Pancreas (tissue), 10 donors: ENCODE measurements around the gene MACROD1. TPM values are rescaled to one million over a fixed set of nuclear protein-coding genes. Genes with fewer than 3 reads are reported as not detected.

Experiments used
- ATAC-seq, 4 donors: fragments of 200-7000 bp; cut with Tn5 transposase; one replicate each; pipeline versions ENCODE4 v1.8.0 to v1.9.1; 2020; ENCODE audit warnings: mild to moderate bottlenecking in 4 of 4, moderate library complexity in 4 of 4
- DNase-seq, 6 donors: peaks; one replicate each; pipeline ENCODE4 v3.0.0-alpha.2; 2020
- FAIRE-seq: peaks from 2 replicates; lab custom pipeline; 2012; peaks lifted over from hg19 to GRCh38; lab: Jason Lieb, UNC
- H3K27ac ChIP-seq, 4 donors: fragments of 200-600 bp; sonication (generic); 1 replicate in 3 of 4; 2 replicates in 1 of 4; pipeline versions ENCODE4 v1.5.0 to v1.8.0; 2020
- H3K27me3 ChIP-seq, 4 donors: fragments of 200-600 bp; one replicate each; pipeline ENCODE4 v1.8.0; 2021
- H3K36me3 ChIP-seq, 3 donors: fragments of 200-600 bp; sonication (generic) in 1 of 3; one replicate each; pipeline versions ENCODE4 v1.5.0 to v1.8.0; 2020 to 2021
- H3K4me1 ChIP-seq, 3 donors: fragments of 200-600 bp; one replicate each; pipeline ENCODE4 v1.8.0; 2021
- H3K4me3 ChIP-seq, 4 donors: fragments of 200-600 bp; sonication (generic) in 2 of 4; one replicate each; pipeline versions ENCODE4 v1.5.0 to v1.8.0; 2020 to 2021
- H3K9me3 ChIP-seq, 4 donors: fragments of 200-600 bp; one replicate each; pipeline ENCODE4 v1.8.0; 2021
- CTCF ChIP-seq, 4 donors: fragments of 200-600 bp; sonication (generic) in 3 of 4; IDR thresholded peaks; one replicate each; pipeline versions ENCODE4 v1.5.0 to v1.8.0; 2021; ENCODE audit warnings: antibody characterized with exemption in 4 of 4
- WGBS, 2 donors: extraction: QIAGEN DNeasy Blood & Tissue Kit; methylation state at CpG; one replicate each; pipeline ENCODE4 v1.1.7; 2013; 5-methylcytosine and 5-hydroxymethylcytosine counted together
- intact Hi-C, 3 donors: fragments of 100-400 bp; cut with DNase I; formaldehyde crosslinking; loops; one replicate each; pipeline versions ENCODE4 v1.11.1 to v1.14.2; 2022
- polyA plus RNA-seq, 2 donors: library from polyadenylated mRNA; stranded (reverse); fragments of 200-250 nt; gene quantifications; one replicate each; pipeline ENCODE4 v1.2.3, GENCODE V29; 2013
- total RNA-seq, 6 donors: library from RNA; stranded (reverse); fragmentation: NEBNext Ultra II Directional in 4 of 6; extraction: Animal tissue kit (Norgen Biotek cat#: 25700) in 4 of 6; gene quantifications; one replicate each; pipeline versions ENCODE4 v1.2.1 to v1.2.4, GENCODE V29; 2021 to 2023
- donor health status: healthy with polysubstance abuse.
- donor health status: DM: no; HTN: no; CAD: no; lungs with moderate emphysema.
- donor health status: DM: no; HTN: no; CAD: no.
- donor health status: control.
- donor health status: control.
- donor health status: Bipolar disorder and iron deficiency.
- donor health status: DM: yes; HTN: yes; CAD: no.
- donor health status: DM: no; HTN: no; CAD: no.
- donor health status: DM: no; HTN: no; CAD: no.
- donor health status: DM: yes; HTN: yes; CAD: no.

The MACROD1 gene
- total and polyA plus RNA-seq, 8 donors = 26.0 to 126 (median 34.8) TPM

GRCh38 chr11:64088162-64089026, 77.5 kb downstream of the MACROD1 start:
- H3K27ac ChIP-seq = no peak overlapping the region
- no peaks in the 10 kb centered on the region for H3K36me3 ChIP-seq
- ATAC-seq = no peak
- H3K9me3 ChIP-seq = no peaks in the 10 kb centered on the region
- FAIRE-seq = no peak
- WGBS, 2 donors = 87 to 88% methylated on average over 26 of the region's 26 CpGs
- no peak for TF ChIP-seq CTCF (IDR thresholded peaks at IDR 0.05)
- no peak for DNase-seq
- H3K27me3 ChIP-seq = no peaks in the 10 kb centered on the region
- H3K4me3 ChIP-seq = no peak overlapping the region
- peaks cover 16 to 21% (median 17%) of the 10 kb centered on the region in 3 donors for H3K4me1 ChIP-seq
- intact Hi-C loops = no loop called here

- no peak for FAIRE-seq
- H3K27me3 ChIP-seq = no peaks in the 10 kb centered on the region
- no peaks in the 10 kb centered on the region for H3K36me3 ChIP-seq
- WGBS, 2 donors = 64 to 66% methylated on average over 19 to 20 of the region's 20 CpGs
- DNase-seq = peak in 4 of 6 donors; percentile 43 to 66 (median 57)
- H3K4me3 ChIP-seq = no peak overlapping the region
- intact Hi-C loops = no loop called here
- peaks cover 16 to 21% (median 17%) of the 10 kb centered on the region in 3 donors for H3K4me1 ChIP-seq
- TF ChIP-seq CTCF (IDR thresholded peaks at IDR 0.05) = no peak
- ATAC-seq = peak; percentile 25 to 45 (median 40)
- H3K27ac ChIP-seq = peak overlapping the region; percentile 54 to 74 (median 65)
- no peaks in the 10 kb centered on the region for H3K9me3 ChIP-seq
Observed at GRCh38 chr11:64086258-64087123, 79.4 kb downstream of the MACROD1 start.

GRCh38 chr11:64085906-64086257, 80.0 kb downstream of the MACROD1 start:
- WGBS, 2 donors = 93 to 94% methylated on average over 2 to 5 of the region's 5 CpGs
- Histone ChIP-seq H3K9me3 (no peaks in the 10 kb centered on the region), H3K4me1 (peaks cover 16 to 21% (median 17%) of the 10 kb centered on the region in 3 donors), H3K27ac (peak overlapping the region; percentile 54 to 74 (median 65)), H3K36me3 (no peaks in the 10 kb centered on the region), H3K27me3 (no peaks in the 10 kb centered on the region), H3K4me3 (no peak overlapping the region)
- no peak for TF ChIP-seq CTCF (IDR thresholded peaks at IDR 0.05)
- DNase-seq = no peak
- intact Hi-C loops = no loop called here
- no peak for FAIRE-seq
- no peak for ATAC-seq

GRCh38 chr11:64084951-64085710, 80.8 kb downstream of the MACROD1 start:
- 12 to 19% methylated on average over 22 to 27 of the region's 27 CpGs for WGBS, 2 donors
- TF ChIP-seq CTCF (IDR thresholded peaks at IDR 0.05) = no peak
- FAIRE-seq (no peak), DNase-seq (peak; percentile 74 to 93 (median 80)), ATAC-seq (peak; percentile 75 to 88 (median 81))
- Histone ChIP-seq H3K27me3 (no peaks in the 10 kb centered on the region), H3K4me1 (peaks cover 16 to 21% (median 17%) of the 10 kb centered on the region in 3 donors), H3K27ac (peak overlapping the region; percentile 54 to 74 (median 65)), H3K4me3 (peak overlapping the region in 1 of 4 donors; percentile 14), H3K9me3 (no peaks in the 10 kb centered on the region), H3K36me3 (no peaks in the 10 kb centered on the region)
- intact Hi-C loops = no loop called here
